ENCODE measurements around the gene RASSF1.

Gene RASSF1

DNA sequence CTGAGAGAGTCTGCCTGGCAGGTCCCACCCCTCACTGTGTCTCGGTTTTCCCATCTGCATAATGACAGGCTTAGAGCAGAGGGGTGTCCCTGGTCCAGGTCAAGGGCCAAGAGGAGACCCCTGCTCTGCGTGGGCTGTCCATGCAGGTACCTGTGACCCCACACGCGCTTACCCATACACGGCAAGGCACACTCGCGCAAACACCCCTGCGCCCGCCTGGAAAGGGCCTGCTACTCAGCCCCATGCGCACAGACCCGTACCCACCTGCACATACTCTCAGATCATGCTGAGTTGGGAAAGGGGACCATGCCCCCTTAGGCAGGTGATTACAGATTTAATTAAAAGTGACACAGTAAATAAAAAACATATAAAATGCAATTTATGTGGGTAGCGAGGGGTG, 42.1 kb upstream of the RASSF1 start:
- no peak for ATAC-seq (ENCODE audit: insufficient read depth, low read depth)
- Histone ChIP-seq H3K4me1 (ENCODE audit: insufficient read depth, low read length) (no peaks in the 10 kb centered on the region), H3K4me3 (ENCODE audit: low read depth in 1 of 2, low read length in 2 of 2) (no peak overlapping the region), H3K9me3 (ENCODE audit: insufficient read depth, low read length, severe bottlenecking) (no peaks in the 10 kb centered on the region), H3K79me2 (ENCODE audit: insufficient read depth, low read length) (no peaks in the 10 kb centered on the region), H3K36me3 (ENCODE audit: insufficient read depth, low read length) (no peaks in the 10 kb centered on the region), H3K27me3 (ENCODE audit: insufficient read depth, low read length, poor library complexity) (no peaks in the 10 kb centered on the region), H4K20me1 (ENCODE audit: insufficient read depth, low read length) (peaks cover 9% of the 10 kb centered on the region; the same call in 1 of the 2 replicates), H2AFZ (ENCODE audit: low read depth, low read length) (no peak overlapping the region), H3K4me2 (ENCODE audit: insufficient read depth, low read length) (no peak overlapping the region), H3K9ac (ENCODE audit: low read depth, low read length) (no peak overlapping the region), H3K27ac (ENCODE audit: low read length) (no peak overlapping the region)
- no peak for TF ChIP-seq EZH2 (IDR thresholded peaks at IDR 0.05; ENCODE audit: borderline replicate concordance, low read depth, low read length, severe bottlenecking)
- TF ChIP-seq, protein P1, sequence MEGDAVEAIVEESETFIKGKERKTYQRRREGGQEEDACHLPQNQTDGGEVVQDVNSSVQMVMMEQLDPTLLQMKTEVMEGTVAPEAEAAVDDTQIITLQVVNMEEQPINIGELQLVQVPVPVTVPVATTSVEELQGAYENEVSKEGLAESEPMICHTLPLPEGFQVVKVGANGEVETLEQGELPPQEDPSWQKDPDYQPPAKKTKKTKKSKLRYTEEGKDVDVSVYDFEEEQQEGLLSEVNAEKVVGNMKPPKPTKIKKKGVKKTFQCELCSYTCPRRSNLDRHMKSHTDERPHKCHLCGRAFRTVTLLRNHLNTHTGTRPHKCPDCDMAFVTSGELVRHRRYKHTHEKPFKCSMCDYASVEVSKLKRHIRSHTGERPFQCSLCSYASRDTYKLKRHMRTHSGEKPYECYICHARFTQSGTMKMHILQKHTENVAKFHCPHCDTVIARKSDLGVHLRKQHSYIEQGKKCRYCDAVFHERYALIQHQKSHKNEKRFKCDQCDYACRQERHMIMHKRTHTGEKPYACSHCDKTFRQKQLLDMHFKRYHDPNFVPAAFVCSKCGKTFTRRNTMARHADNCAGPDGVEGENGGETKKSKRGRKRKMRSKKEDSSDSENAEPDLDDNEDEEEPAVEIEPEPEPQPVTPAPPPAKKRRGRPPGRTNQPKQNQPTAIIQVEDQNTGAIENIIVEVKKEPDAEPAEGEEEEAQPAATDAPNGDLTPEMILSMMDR (IDR thresholded peaks at IDR 0.05; ENCODE audit: borderline replicate concordance, extremely low read depth, low read length, poor library complexity, severe bottlenecking): no peak
- no peak for DNase-seq

DNA sequence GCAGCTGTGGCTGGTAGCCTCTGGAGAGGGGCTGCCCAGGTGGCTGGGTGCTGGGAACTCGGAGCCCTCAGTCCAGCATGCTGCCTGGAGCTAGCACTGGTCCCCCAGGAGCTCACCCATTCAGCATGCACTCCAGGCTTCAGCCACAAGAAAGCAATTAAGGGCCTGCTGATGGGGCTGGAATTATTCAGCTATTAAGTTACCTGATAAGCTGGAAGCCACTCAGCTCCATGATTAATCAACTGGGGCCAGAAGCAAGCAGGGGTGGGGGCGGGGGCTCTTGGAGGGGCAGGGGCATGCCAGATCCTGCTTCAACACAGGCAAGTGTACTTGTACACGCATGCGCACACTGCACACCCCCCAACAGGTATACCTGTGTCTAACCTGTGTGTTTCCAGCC, 40.7 kb upstream of the RASSF1 start:
- Histone ChIP-seq H3K27me3 (ENCODE audit: insufficient read depth, low read length, poor library complexity) (no peaks in the 10 kb centered on the region), H3K36me3 (ENCODE audit: insufficient read depth, low read length) (no peaks in the 10 kb centered on the region), H2AFZ (ENCODE audit: low read depth, low read length) (no peak overlapping the region), H3K27ac (ENCODE audit: low read length) (no peak overlapping the region), H3K4me2 (ENCODE audit: insufficient read depth, low read length) (no peak overlapping the region), H3K4me1 (ENCODE audit: insufficient read depth, low read length) (no peaks in the 10 kb centered on the region), H3K9me3 (ENCODE audit: insufficient read depth, low read length, severe bottlenecking) (no peaks in the 10 kb centered on the region), H3K4me3 (ENCODE audit: low read depth in 1 of 2, low read length in 2 of 2) (no peak overlapping the region), H3K79me2 (ENCODE audit: insufficient read depth, low read length) (no peaks in the 10 kb centered on the region), H3K9ac (ENCODE audit: low read depth, low read length) (no peak overlapping the region), H4K20me1 (ENCODE audit: insufficient read depth, low read length) (peaks cover 7% of the 10 kb centered on the region; the same call in 1 of the 2 replicates)
- DNase-seq (no peak), ATAC-seq (ENCODE audit: insufficient read depth, low read depth) (no peak)
- TF ChIP-seq, protein P1 (IDR thresholded peaks at IDR 0.05; ENCODE audit: borderline replicate concordance, extremely low read depth, low read length, poor library complexity, severe bottlenecking): no peak

DNA sequence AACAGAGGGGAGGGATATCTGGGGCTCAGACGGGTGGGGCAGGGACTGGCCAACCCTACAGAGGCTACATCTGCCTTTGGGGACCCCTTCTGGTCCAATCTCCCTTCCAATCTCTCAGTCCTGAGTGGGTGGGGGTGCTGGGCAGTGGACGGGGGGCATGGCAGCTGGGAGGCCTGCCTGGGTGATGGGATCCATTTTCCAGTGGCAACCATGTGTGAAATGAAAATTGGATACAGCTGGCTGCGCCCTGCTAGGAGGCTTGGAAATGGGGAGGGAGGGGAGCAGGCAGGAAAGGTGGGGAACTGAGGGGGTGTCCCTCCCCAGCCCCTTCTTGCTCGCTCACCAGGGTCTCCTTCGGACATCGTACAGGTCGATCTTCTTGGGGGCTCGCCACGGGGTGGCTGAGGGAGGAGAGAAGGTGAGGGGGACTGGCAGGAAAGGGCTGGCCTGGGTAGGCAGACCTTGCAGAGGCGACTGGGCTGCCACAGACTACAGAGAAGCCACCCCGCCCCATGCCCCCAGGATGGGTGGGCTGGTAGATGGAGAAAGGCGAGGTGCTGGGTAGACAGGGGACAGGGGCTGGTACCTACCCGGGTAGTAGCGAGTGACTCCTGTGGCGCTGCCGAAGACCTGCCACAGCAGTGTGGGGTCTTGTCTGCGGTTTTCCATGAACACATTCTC, 39.9 kb upstream of the RASSF1 start:
- no peak overlapping the region for H3K4me2 ChIP-seq (ENCODE audit: insufficient read depth, low read length)
- no peak overlapping the region for H3K4me3 ChIP-seq (ENCODE audit: low read depth in 1 of 2, low read length in 2 of 2)
- ATAC-seq (ENCODE audit: insufficient read depth, low read depth) (no peak), DNase-seq (no peak)
- no peak overlapping the region for H3K27ac ChIP-seq (ENCODE audit: low read length)
- no peaks in the 10 kb centered on the region for H3K36me3 ChIP-seq (ENCODE audit: insufficient read depth, low read length)
- TF ChIP-seq, protein P1 (IDR thresholded peaks at IDR 0.05; ENCODE audit: borderline replicate concordance, extremely low read depth, low read length, poor library complexity, severe bottlenecking): no peak
- no peak for TF ChIP-seq EZH2 (IDR thresholded peaks at IDR 0.05; ENCODE audit: borderline replicate concordance, low read depth, low read length, severe bottlenecking)
- no peaks in the 10 kb centered on the region for H3K9me3 ChIP-seq (ENCODE audit: insufficient read depth, low read length, severe bottlenecking)
- no peaks in the 10 kb centered on the region for H3K27me3 ChIP-seq (ENCODE audit: insufficient read depth, low read length, poor library complexity)
- peaks cover 7% of the 10 kb centered on the region; the same call in 1 of the 2 replicates for H4K20me1 ChIP-seq (ENCODE audit: insufficient read depth, low read length)
- H2AFZ ChIP-seq (ENCODE audit: low read depth, low read length): no peak overlapping the region
- H3K4me1 ChIP-seq (ENCODE audit: insufficient read depth, low read length): no peaks in the 10 kb centered on the region
- no peak overlapping the region for H3K9ac ChIP-seq (ENCODE audit: low read depth, low read length)
- H3K79me2 ChIP-seq (ENCODE audit: insufficient read depth, low read length): no peaks in the 10 kb centered on the region

Data from DND-41 (cell line).